Muscle layer of duodenum (tissue), 2 donors: ENCODE measurements around the gene SUPT3H.

Experiments
- H3K27ac ChIP-seq: one replicate; pipeline ENCODE4 v1.7.0; 2013; ENCODE audit warnings: mild to moderate bottlenecking, low read length
- H3K27me3 ChIP-seq: one replicate; pipeline ENCODE4 v1.7.0; 2013; ENCODE audit warnings: low read depth, mild to moderate bottlenecking, control low read depth, low read length
- H3K36me3 ChIP-seq, 2 donors: one replicate each; pipeline ENCODE4 v1.7.0; 2013; ENCODE audit warnings: low read length in 2 of 2, control low read depth in 1 of 2, mild to moderate bottlenecking in 1 of 2; ENCODE audit not compliant: insufficient read depth in 2 of 2, control insufficient read depth in 1 of 2
- H3K4me1 ChIP-seq, 2 donors: one replicate each; pipeline ENCODE4 v1.7.0; 2013; ENCODE audit warnings: low read length in 2 of 2, mild to moderate bottlenecking in 2 of 2, control low read depth in 1 of 2, moderate library complexity in 1 of 2; ENCODE audit not compliant: insufficient read depth in 2 of 2, control insufficient read depth in 1 of 2
- H3K4me3 ChIP-seq, 2 donors: one replicate each; pipeline ENCODE4 v1.7.0; 2013; ENCODE audit warnings: low read length in 2 of 2, low read depth in 1 of 2, mild to moderate bottlenecking in 1 of 2
- H3K9me3 ChIP-seq, 2 donors: one replicate each; pipeline ENCODE4 v1.7.0; 2013; ENCODE audit warnings: low read length in 2 of 2, control low read depth in 1 of 2, mild to moderate bottlenecking in 1 of 2; ENCODE audit not compliant: control insufficient read depth in 1 of 2
- donor health status: healthy.

The SUPT3H gene

DNA sequence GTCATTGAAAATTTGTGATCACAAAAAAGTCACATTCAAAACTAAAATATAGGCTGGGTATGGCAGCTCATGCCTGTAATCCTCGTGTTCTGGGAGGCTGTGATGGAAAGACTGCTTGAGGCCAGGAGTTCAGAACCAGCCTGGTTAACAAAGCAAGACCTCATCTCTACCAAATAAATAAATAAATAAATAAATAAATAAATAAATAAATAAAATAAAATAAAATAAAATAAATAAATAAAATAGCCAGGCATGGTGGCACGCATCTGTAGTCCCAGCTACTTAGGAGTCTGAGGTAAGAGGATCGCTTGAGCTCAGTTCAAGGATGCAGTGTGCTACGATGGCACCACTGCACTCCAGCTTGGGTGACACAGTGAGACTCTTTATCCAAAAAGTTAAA lies 392.7 kb downstream of the SUPT3H start:
- Histone ChIP-seq H3K27me3 (no peaks in the 10 kb centered on the region), H3K36me3 (no peaks in the 10 kb centered on the region)

DNA sequence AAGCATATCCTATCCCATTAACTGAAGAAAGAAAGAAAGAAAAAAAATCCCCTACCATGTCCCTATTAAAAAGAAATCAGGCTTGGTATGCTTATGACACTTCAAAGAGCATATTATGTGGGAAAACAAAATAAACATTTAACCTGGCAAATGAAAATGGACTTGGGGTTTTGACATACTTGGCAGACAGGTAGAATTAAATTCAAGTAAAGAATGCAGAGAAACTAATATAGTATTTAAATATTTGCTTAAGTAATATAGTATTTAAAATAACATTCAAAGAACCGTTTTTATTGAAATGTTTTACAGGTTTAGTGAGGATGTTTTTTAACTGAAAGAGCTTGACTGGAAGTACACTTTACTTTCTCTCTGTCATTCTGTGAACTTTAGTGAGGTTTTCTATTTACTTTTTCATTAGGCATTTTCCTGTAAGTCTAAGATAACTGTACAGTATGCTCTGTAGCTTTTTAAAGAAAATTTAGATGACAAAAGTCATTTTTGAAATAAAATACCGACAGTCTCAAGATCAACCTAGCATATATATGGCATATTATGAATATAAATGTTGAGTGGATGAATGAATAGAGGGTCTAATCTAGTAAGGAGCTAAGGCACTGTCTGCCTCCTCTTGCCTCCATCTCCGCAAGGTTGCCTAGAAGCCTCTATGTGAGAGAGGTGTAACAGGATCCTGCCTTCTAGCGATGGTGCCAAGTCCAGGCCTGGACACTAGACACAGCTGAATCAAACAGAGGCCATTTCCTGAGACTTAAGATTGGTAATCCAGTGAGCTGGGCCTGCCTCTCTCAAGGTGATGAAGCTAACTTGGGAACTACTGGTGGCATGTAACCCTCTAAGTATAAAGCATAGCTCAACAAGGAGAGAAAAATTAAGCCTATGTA lies 394.0 kb downstream of the SUPT3H start:
- H3K36me3 ChIP-seq = no peaks in the 10 kb centered on the region
- H3K27ac ChIP-seq = no peak overlapping the region
- no peaks in the 10 kb centered on the region for H3K4me1 ChIP-seq
- H3K9me3 ChIP-seq = no peaks in the 10 kb centered on the region
- no peaks in the 10 kb centered on the region for H3K27me3 ChIP-seq
- H3K4me3 ChIP-seq = no peak overlapping the region

More for the DNA sequence above, 392.7 kb downstream of the SUPT3H start:
- Histone ChIP-seq H3K4me1 (no peaks in the 10 kb centered on the region), H3K27ac (no peak overlapping the region), H3K9me3 (no peaks in the 10 kb centered on the region), H3K4me3 (no peak overlapping the region)

DNA sequence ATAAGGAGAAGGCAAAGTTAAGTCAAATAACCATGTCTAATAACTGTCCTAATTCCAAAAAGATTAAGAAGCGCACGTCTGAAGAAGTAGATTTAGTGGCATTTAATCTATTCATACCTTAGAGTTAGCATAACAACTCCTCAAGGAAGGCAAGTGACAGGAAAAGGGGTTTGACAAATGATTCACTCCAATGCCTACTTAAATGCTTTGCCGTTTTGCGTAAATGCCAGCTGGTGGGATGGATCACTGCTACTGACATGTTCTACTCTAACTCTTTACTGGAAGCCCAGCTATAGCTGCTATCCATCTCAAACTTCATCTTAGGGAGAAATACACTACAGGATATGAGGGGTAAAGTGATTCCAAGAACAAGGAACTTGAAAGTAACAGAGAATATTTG lies 396.9 kb downstream of the SUPT3H start:
- Histone ChIP-seq H3K4me1 (no peaks in the 10 kb centered on the region), H3K36me3 (no peaks in the 10 kb centered on the region), H3K4me3 (no peak overlapping the region), H3K27me3 (no peaks in the 10 kb centered on the region), H3K27ac (no peak overlapping the region), H3K9me3 (no peaks in the 10 kb centered on the region)

DNA sequence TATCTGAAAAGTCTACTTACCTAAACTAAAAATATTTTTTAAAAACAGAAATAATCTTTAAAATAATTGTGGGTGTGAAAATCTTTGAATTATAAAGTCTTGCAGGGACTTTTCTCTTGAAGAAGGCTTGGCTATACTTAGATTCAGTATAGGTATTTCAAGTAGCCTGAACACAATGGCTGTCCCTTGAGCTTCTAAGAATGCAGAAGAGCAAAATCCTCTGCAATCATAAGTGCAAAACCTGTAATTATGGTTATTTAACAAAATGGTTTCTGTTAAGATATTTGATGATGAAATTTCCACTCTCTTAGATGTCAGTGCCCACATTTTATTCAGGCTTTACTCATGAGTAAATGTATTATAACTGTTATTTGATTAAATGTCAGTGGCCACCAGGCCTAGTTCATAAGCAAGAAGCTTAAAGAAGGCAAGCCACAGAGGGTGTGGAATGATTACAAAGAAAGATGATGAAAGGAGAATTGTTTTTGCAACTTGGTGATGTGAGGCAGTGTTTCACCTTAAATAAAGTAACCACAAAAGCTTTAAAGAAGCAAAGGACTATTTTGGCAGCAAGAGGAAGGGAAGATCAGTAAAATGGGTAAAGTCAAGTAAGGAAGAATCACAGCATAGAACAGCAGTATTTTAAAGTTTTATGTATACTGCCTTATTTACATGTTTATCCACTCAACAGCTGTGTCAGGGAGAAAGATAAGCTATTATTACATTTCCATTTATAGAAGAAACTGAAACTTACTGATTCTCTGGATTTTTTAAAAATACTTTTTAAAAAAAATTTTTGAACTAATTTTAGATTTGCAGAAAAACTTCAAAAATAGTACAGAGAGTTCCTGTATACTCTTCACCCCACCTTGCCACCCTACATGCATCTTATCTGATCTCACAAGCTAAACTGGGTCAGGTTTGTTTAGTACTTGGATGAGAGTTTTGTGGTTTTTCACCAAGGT lies 400.8 kb downstream of the SUPT3H start:
- Histone ChIP-seq H3K27ac (no peak overlapping the region), H3K4me3 (no peak overlapping the region), H3K27me3 (no peaks in the 10 kb centered on the region), H3K9me3 (no peaks in the 10 kb centered on the region), H3K4me1 (no peaks in the 10 kb centered on the region), H3K36me3 (no peaks in the 10 kb centered on the region)

DNA sequence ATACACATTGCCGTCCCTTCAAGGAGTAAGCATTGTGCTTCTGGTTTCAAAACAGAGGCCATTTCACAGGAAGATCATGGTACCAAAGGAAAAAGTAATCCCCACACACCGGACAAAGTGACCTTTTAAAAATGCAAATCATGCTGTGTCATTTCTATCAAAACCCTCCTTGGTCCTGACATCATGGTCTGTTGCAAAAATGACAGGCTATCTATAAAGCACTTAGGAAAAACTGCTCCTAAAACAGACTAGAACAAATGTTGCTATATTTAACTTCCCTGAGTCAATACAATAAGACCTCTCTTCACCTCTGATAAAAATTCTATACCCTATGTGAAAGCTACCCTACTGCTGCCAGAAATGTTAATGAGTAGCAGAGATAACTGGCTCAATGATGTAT lies 403.2 kb downstream of the SUPT3H start:
- H3K36me3 ChIP-seq = no peaks in the 10 kb centered on the region

DNA sequence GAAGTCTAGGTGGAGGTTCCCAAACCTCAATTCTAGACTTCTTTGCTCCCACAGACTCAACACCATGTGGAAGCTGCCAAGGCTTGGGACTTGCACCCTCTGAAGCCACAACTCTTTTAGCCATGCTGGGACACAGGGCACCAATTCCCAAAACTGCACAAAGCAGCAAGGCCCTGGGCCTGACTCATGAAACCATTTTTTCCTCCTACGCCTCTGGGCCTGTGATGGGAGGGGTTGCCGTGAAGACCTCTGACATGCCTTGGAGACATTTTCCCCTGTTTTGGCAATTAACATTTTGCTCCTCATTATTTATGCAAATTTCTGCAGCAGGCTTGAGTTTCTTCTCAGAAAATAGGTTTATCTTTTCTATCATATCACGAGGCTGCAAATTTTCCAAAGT lies 405.0 kb downstream of the SUPT3H start:
- Histone ChIP-seq H3K4me1 (no peaks in the 10 kb centered on the region), H3K4me3 (no peak overlapping the region), H3K36me3 (no peaks in the 10 kb centered on the region), H3K27me3 (no peaks in the 10 kb centered on the region), H3K27ac (no peak overlapping the region), H3K9me3 (no peaks in the 10 kb centered on the region)

More for the DNA sequence above, 403.2 kb downstream of the SUPT3H start:
- H3K27ac ChIP-seq = no peak overlapping the region
- no peak overlapping the region for H3K4me3 ChIP-seq
- H3K4me1 ChIP-seq = no peaks in the 10 kb centered on the region
- H3K9me3 ChIP-seq = no peaks in the 10 kb centered on the region
- H3K27me3 ChIP-seq = no peaks in the 10 kb centered on the region

DNA sequence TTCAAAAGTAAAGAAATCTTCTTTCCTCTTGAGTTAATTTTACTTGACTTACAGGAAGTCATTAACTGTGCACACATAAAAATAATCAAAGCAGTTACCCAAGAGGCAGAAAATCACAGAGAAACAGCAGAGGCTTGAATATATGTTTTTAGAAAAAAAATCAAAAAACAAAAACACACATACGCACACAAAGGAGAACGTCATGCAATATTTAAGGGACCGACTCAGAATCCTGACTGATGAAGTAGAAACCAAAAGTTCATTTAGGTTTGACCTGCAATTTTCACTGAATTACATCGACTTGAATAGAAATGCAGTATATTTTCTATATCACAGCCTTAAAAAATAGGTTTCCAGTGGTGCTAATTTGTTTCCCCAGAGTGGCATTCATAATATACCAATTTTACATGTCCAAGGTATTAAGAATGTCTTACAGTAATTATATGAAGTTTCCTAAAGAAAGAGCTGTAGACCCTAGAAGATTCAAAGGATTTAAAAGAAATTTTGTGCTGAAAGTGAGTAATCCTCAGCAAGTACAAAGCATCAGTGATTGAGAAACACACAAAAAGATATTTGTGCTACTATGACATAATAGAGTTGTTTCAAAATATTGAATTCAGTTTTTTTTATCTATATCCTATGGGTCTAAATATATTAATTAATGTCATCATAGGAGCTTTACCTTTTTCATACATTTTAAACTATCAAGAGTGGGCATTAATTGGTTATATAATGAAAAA lies 408.1 kb downstream of the SUPT3H start:
- no peaks in the 10 kb centered on the region for H3K4me1 ChIP-seq
- H3K4me3 ChIP-seq = no peak overlapping the region
- H3K27me3 ChIP-seq = no peaks in the 10 kb centered on the region
- H3K36me3 ChIP-seq = no peaks in the 10 kb centered on the region
- no peaks in the 10 kb centered on the region for H3K9me3 ChIP-seq
- H3K27ac ChIP-seq = no peak overlapping the region

DNA sequence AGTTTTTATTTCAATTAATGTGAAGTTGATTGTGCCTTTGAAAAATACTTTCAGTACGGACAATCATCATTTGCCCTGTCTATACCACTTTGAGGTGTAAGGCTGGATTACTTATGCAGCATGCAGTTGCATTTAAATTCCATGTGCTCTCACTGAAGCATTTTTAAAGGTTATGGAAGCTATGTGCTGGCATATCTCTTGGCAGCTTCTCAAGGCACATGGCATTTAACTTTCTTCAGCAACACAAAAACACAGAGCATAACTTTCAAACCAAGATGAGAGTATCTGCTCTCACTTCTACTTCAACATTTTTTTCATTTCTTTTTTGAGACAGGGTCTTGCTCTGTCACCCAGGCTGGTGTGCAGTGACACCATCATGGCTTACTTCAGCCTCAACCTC lies 410.3 kb downstream of the SUPT3H start:
- Histone ChIP-seq H3K27me3 (no peaks in the 10 kb centered on the region), H3K4me3 (no peak overlapping the region), H3K4me1 (no peaks in the 10 kb centered on the region), H3K27ac (no peak overlapping the region), H3K9me3 (no peaks in the 10 kb centered on the region), H3K36me3 (no peaks in the 10 kb centered on the region)

DNA sequence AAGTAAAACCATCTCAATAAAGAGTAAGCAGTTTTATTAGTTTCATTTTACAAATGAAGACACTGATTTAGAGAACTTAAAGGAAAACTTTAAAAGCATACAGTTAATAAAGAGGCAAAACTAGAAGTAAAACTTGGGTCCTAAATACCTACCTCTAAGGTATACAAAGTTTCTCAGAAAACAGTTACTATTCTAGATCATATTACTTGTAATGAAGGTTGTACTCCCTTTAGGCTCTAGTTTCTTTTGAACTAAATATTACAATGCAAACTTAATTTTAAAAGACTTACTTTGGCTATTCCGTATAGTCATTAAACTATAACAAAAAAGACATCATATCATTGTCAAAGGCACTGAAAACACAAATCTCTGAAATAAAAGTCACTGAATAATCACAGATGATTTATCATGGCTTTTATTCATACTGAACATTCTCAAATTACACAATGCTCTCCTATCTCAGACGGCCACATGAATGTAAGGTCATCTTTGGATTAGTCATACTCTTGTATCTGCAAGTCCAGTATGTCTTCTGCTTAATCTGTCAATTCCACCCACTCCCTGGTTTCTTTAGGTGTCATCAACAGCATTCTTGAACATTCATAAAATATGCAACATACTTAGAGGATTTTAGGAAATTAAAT lies 411.2 kb downstream of the SUPT3H start:
- no peak overlapping the region for H3K4me3 ChIP-seq

DNA sequence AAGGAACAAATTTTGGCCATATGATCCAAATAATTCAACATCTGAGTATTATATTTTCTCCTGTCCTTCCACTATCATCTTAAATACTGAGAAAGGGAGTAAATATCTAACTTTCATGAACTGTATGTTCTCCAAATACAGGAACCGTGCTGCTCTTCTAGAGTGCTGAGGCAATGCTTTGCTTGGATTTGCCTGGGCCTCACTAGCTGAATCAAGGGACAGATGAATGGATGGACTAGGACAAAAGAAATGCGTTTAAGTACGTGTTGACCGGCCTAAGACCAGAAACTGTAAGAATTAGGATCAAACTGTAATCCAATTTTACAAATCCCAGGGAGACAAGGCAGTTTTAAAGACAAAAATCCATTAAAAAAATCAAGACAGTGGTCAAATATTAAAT lies 412.0 kb downstream of the SUPT3H start:
- H3K4me3 ChIP-seq = no peak overlapping the region
- no peaks in the 10 kb centered on the region for H3K36me3 ChIP-seq
- H3K27ac ChIP-seq = no peak overlapping the region
- H3K4me1 ChIP-seq = no peaks in the 10 kb centered on the region
- no peaks in the 10 kb centered on the region for H3K9me3 ChIP-seq
- H3K27me3 ChIP-seq = no peaks in the 10 kb centered on the region

More for the DNA sequence above, 411.2 kb downstream of the SUPT3H start:
- Histone ChIP-seq H3K9me3 (no peaks in the 10 kb centered on the region), H3K27ac (no peak overlapping the region), H3K4me1 (no peaks in the 10 kb centered on the region), H3K27me3 (no peaks in the 10 kb centered on the region), H3K36me3 (no peaks in the 10 kb centered on the region)
